ENCODE data around the gene GLP2R. TPM values are rescaled to one million over a fixed set of nuclear protein-coding genes. Genes with fewer than 3 reads are reported as not detected.

The GLP2R gene
- polyA plus RNA-seq, 4 donors, result 0.67 to 3.5 (median 3.2) TPM

DNA sequence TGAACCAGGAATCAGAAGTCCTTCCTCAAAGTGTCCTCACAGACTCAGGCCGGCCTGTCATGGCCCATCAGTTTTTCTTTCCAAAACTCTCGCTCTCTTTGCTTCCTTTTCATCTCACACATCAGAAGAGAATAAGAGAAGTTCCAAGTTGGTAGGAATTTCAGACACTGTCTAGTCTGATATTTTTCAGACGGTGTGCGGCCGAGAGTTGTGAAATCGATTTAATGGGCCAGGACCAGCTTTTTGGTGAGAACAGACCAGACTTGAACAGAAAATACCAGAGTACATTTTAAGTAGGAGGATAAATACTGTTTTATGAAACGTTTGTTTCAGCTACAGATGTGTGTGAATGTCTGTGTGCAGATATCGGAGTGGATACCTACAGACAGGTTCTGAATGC is 104.1 kb downstream of the GLP2R start:
- peaks cover 0 to 6% (median 2%) of the 10 kb centered on the region in 3 donors for H3K36me3 ChIP-seq (ENCODE audit: control insufficient read depth in 3 of 3, insufficient read depth in 2 of 3, low read depth in 1 of 3, low read length in 3 of 3)
- H3K9me3 ChIP-seq (ENCODE audit: control insufficient read depth in 2 of 2, insufficient read depth in 1 of 2, low read depth in 1 of 2, low read length in 1 of 2), result no peaks in the 10 kb centered on the region
- no peak overlapping the region for H3K4me3 ChIP-seq (ENCODE audit: low read depth in 1 of 3, low read length in 3 of 3)
- WGBS, 3 donors, result 80 to 87% (median 81%) methylated on average over 8 of the region's 8 CpGs
- H3K4me1 ChIP-seq (ENCODE audit: control insufficient read depth in 3 of 3, insufficient read depth in 2 of 3, low read depth in 1 of 3, low read length in 2 of 3), result no peaks in the 10 kb centered on the region
- no peak overlapping the region for H3K27ac ChIP-seq (ENCODE audit: low read depth in 1 of 3, low read length in 2 of 3)
- H3K27me3 ChIP-seq (ENCODE audit: control insufficient read depth in 3 of 3, insufficient read depth in 3 of 3, low read length in 3 of 3), result no peaks in the 10 kb centered on the region
- no peak for DNase-seq
- FAIRE-seq, result no peak

DNA sequence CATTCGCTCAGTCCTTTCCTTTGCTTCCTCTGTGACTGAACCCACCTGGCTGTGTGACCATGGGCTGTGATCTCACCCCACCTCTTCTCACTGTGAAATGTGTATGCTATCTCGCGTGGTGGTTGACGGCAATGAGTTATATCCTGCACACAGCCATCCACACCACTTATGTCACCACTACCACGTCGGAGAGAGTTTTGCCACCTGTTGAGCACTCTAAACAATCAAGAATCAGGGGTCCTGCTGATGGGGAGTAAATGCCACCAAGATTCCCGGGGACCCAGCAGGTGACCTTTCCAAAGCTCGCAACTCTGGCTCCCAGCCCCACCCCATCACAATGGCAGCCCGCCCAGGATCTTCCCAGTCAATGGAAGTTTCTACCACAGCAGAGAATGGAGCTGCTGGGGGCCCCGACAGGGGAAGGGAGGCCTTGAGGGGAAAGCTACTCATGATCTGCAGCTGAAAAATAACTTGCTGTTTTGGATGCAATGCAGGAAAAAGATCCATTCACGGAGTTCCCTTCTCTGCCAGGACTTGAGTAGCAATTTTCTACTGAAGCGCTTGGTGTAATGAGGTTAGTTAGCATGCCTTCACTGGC is 105.5 kb downstream of the GLP2R start:
- FAIRE-seq (no peak), DNase-seq (no peak)
- H3K9me3 ChIP-seq (ENCODE audit: control insufficient read depth in 2 of 2, insufficient read depth in 1 of 2, low read depth in 1 of 2, low read length in 1 of 2), result no peaks in the 10 kb centered on the region
- WGBS, 3 donors, result 76 to 82% (median 79%) methylated on average over 12 of the region's 12 CpGs
- H3K4me3 ChIP-seq (ENCODE audit: low read depth in 1 of 3, low read length in 3 of 3), result no peak overlapping the region
- no peaks in the 10 kb centered on the region for H3K27me3 ChIP-seq (ENCODE audit: control insufficient read depth in 3 of 3, insufficient read depth in 3 of 3, low read length in 3 of 3)
- no peak overlapping the region for H3K27ac ChIP-seq (ENCODE audit: low read depth in 1 of 3, low read length in 2 of 3)
- H3K36me3 ChIP-seq (ENCODE audit: control insufficient read depth in 3 of 3, insufficient read depth in 2 of 3, low read depth in 1 of 3, low read length in 3 of 3), result peaks cover 0 to 3% (median 2%) of the 10 kb centered on the region in 3 donors
- H3K4me1 ChIP-seq (ENCODE audit: control insufficient read depth in 3 of 3, insufficient read depth in 2 of 3, low read depth in 1 of 3, low read length in 2 of 3), result no peaks in the 10 kb centered on the region

DNA sequence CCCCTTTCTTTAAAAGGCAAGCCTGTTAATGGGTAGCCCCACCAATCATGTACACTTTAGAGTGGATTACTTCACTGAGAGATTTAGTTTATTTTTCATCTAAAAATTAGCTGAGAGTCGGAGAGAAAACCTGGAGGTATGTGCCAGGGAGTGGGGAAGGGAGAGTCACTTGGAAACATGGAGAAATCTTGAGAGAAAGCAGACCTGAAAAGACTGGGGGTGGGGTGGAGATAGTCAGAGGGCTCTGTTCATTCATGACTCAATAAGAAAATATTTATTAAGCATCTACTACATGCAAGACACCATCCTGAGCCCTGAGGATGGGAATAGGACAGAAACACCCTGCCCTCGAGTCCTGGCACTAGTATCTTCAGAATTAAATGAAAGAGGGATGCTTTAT is 106.8 kb downstream of the GLP2R start:
- FAIRE-seq, result no peak
- Histone ChIP-seq H3K36me3 (ENCODE audit: control insufficient read depth in 3 of 3, insufficient read depth in 2 of 3, low read depth in 1 of 3, low read length in 3 of 3) (peaks cover 0 to 3% (median 2%) of the 10 kb centered on the region in 3 donors), H3K27me3 (ENCODE audit: control insufficient read depth in 3 of 3, insufficient read depth in 3 of 3, low read length in 3 of 3) (no peaks in the 10 kb centered on the region), H3K4me1 (ENCODE audit: control insufficient read depth in 3 of 3, insufficient read depth in 2 of 3, low read depth in 1 of 3, low read length in 2 of 3) (no peaks in the 10 kb centered on the region), H3K4me3 (ENCODE audit: low read depth in 1 of 3, low read length in 3 of 3) (no peak overlapping the region), H3K27ac (ENCODE audit: low read depth in 1 of 3, low read length in 2 of 3) (no peak overlapping the region), H3K9me3 (ENCODE audit: control insufficient read depth in 2 of 2, insufficient read depth in 1 of 2, low read depth in 1 of 2, low read length in 1 of 2) (peaks cover 0 to under 1% of the 10 kb centered on the region in 2 donors)
- no peak for DNase-seq
- WGBS, 3 donors, result 48 to 69% (median 51%) methylated on average over 2 of the region's 2 CpGs

DNA sequence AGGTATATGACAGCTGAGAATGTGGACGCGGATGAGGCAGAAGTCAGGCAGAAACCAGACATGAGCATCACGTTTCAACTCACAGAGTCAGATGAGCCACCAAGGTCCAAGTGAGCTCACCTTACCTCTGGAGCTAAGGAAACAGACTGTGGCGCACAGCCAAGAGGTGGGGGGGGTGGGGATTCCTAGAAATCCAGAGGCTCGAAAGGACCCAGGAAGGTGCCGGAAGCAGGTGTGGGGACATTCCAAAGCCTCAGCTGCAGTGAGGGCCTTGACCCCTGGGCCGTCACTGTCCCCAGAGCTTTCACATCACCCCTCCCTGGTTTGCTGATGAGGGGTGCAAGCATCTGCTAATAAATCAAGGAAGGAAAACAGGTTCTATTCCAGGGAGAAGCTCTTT is 108.6 kb downstream of the GLP2R start:
- Histone ChIP-seq H3K36me3 (ENCODE audit: control insufficient read depth in 3 of 3, insufficient read depth in 2 of 3, low read depth in 1 of 3, low read length in 3 of 3) (peaks cover 0 to 3% (median 2%) of the 10 kb centered on the region in 3 donors), H3K4me3 (ENCODE audit: low read depth in 1 of 3, low read length in 3 of 3) (no peak overlapping the region), H3K9me3 (ENCODE audit: control insufficient read depth in 2 of 2, insufficient read depth in 1 of 2, low read depth in 1 of 2, low read length in 1 of 2) (peaks cover 0 to 12% of the 10 kb centered on the region in 2 donors), H3K27me3 (ENCODE audit: control insufficient read depth in 3 of 3, insufficient read depth in 3 of 3, low read length in 3 of 3) (no peaks in the 10 kb centered on the region), H3K4me1 (ENCODE audit: control insufficient read depth in 3 of 3, insufficient read depth in 2 of 3, low read depth in 1 of 3, low read length in 2 of 3) (no peaks in the 10 kb centered on the region), H3K27ac (ENCODE audit: low read depth in 1 of 3, low read length in 2 of 3) (no peak overlapping the region)
- no peak for DNase-seq
- WGBS, 3 donors, result 75 to 84% (median 76%) methylated on average over 7 of the region's 7 CpGs
- FAIRE-seq, result no peak

DNA sequence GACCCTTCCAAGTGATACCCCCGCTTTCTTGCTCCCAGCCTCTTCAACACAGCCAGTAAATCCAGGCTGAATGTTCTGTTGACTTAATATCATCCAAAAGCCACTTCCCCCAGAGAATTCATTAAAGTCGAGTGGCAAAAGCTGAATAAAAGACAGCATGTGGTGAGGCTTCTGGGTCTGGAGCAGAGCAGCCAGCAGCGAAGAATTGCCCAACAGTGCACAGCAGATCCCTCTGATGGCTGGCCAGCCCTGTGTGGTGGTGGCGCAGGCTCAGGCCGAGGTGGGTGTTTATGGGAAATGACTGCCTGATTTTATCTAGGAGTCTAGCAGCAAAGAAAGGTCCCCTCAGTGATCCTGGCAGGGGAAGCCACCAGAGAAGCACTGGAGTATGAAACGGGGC is 109.7 kb downstream of the GLP2R start:
- no peak overlapping the region for H3K4me3 ChIP-seq (ENCODE audit: low read depth in 1 of 3, low read length in 3 of 3)
- H3K4me1 ChIP-seq (ENCODE audit: control insufficient read depth in 3 of 3, insufficient read depth in 2 of 3, low read depth in 1 of 3, low read length in 2 of 3), result no peaks in the 10 kb centered on the region
- WGBS, 3 donors, result 74 to 82% (median 79%) methylated on average over 6 of the region's 6 CpGs
- no peak for DNase-seq
- H3K36me3 ChIP-seq (ENCODE audit: control insufficient read depth in 3 of 3, insufficient read depth in 2 of 3, low read depth in 1 of 3, low read length in 3 of 3), result peaks cover 0 to 7% (median 2%) of the 10 kb centered on the region in 3 donors
- no peak for FAIRE-seq
- no peaks in the 10 kb centered on the region for H3K27me3 ChIP-seq (ENCODE audit: control insufficient read depth in 3 of 3, insufficient read depth in 3 of 3, low read length in 3 of 3)
- H3K27ac ChIP-seq (ENCODE audit: low read depth in 1 of 3, low read length in 2 of 3), result no peak overlapping the region
- H3K9me3 ChIP-seq (ENCODE audit: control insufficient read depth in 2 of 2, insufficient read depth in 1 of 2, low read depth in 1 of 2, low read length in 1 of 2), result peaks cover 0 to 12% of the 10 kb centered on the region in 2 donors

DNA sequence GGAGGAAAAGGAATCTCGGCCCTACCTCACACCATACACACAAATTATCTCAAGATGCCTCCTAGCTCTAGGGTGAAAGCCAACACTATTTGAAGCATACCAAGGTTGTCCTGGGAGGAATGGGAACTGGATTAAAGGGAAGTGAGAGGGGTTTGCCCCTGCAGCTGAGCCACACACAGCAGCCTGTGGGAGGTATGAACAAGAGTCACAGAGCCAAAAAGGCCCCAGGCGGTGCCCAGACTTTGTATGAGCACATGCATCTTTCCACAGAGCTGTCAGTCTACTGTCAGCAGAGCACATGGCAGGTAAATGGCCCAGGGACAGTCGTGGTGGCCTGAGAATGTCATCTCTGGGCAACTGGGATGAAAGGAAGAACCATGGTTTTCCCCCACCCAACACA is 110.4 kb downstream of the GLP2R start:
- no peaks in the 10 kb centered on the region for H3K4me1 ChIP-seq (ENCODE audit: control insufficient read depth in 3 of 3, insufficient read depth in 2 of 3, low read depth in 1 of 3, low read length in 2 of 3)
- DNase-seq (no peak), FAIRE-seq (no peak)
- no peaks in the 10 kb centered on the region for H3K27me3 ChIP-seq (ENCODE audit: control insufficient read depth in 3 of 3, insufficient read depth in 3 of 3, low read length in 3 of 3)
- H3K36me3 ChIP-seq (ENCODE audit: control insufficient read depth in 3 of 3, insufficient read depth in 2 of 3, low read depth in 1 of 3, low read length in 3 of 3), result peaks cover 0 to 10% (median 0%) of the 10 kb centered on the region in 3 donors
- H3K4me3 ChIP-seq (ENCODE audit: low read depth in 1 of 3, low read length in 3 of 3), result no peak overlapping the region
- H3K27ac ChIP-seq (ENCODE audit: low read depth in 1 of 3, low read length in 2 of 3), result no peak overlapping the region
- peaks cover 0 to 12% of the 10 kb centered on the region in 2 donors for H3K9me3 ChIP-seq (ENCODE audit: control insufficient read depth in 2 of 2, insufficient read depth in 1 of 2, low read depth in 1 of 2, low read length in 1 of 2)
- 60 to 82% (median 64%) methylated on average over 3 of the region's 3 CpGs for WGBS, 3 donors

DNA sequence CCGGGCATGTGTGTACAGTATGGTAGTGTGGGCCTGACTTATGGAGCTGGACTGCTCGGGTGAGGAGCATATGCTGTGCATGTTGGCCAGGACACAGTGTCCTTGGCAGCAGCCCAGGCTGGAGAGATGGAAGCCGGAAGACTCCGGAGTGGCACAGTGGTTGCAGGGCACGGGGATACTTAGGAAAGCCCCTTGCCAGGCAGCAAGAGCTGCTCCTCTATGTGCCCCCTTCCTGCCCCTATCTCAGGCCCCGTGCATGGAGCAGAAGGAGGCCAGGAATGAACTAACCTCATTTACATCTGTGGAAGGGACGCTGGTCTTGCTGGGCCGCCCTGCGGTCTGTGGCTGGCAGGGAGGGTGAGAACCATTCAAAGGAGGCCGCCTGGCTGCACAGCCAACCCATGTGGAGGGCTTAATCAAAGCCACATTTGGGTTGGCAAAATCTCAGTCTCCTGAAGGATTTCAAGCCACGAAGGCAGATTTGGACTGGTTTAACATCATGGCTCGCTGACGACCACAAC is 111.6 kb downstream of the GLP2R start:
- 75 to 86% (median 79%) methylated on average over 13 of the region's 13 CpGs for WGBS, 3 donors
- DNase-seq, result no peak
- no peak for FAIRE-seq

DNA sequence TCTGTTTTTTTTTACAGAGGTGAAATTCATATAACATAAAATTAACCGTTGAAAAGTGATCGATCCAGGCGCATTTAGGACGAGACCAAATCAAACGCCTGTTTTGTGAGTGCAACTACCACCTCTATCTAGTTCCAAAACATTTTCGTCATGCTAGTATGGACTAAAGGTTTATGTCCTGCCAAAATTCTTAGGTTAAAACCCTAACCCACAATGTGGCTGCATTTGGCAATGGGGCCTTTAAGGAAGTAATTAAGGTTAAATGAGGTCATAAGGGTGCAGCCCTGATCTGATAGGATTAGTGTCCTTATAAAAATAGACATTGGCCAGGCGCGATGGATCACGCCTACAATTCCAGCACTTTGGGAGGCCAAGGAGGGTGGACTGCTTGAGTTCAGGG is 112.2 kb downstream of the GLP2R start:
- Histone ChIP-seq H3K4me3 (ENCODE audit: low read depth in 1 of 3, low read length in 3 of 3) (no peak overlapping the region), H3K27me3 (ENCODE audit: control insufficient read depth in 3 of 3, insufficient read depth in 3 of 3, low read length in 3 of 3) (no peaks in the 10 kb centered on the region), H3K9me3 (ENCODE audit: control insufficient read depth in 2 of 2, insufficient read depth in 1 of 2, low read depth in 1 of 2, low read length in 1 of 2) (peaks cover 0 to 12% of the 10 kb centered on the region in 2 donors), H3K4me1 (ENCODE audit: control insufficient read depth in 3 of 3, insufficient read depth in 2 of 3, low read depth in 1 of 3, low read length in 2 of 3) (no peaks in the 10 kb centered on the region), H3K27ac (ENCODE audit: low read depth in 1 of 3, low read length in 2 of 3) (no peak overlapping the region), H3K36me3 (ENCODE audit: control insufficient read depth in 3 of 3, insufficient read depth in 2 of 3, low read depth in 1 of 3, low read length in 3 of 3) (peaks cover 0 to 12% (median 0%) of the 10 kb centered on the region in 3 donors)
- no peak for DNase-seq
- no peak for FAIRE-seq
- WGBS, 3 donors, result 87 to 97% (median 94%) methylated on average over 9 of the region's 9 CpGs

More for the DNA sequence above, 111.6 kb downstream of the GLP2R start:
- Histone ChIP-seq H3K27me3 (ENCODE audit: control insufficient read depth in 3 of 3, insufficient read depth in 3 of 3, low read length in 3 of 3) (no peaks in the 10 kb centered on the region), H3K4me3 (ENCODE audit: low read depth in 1 of 3, low read length in 3 of 3) (no peak overlapping the region), H3K4me1 (ENCODE audit: control insufficient read depth in 3 of 3, insufficient read depth in 2 of 3, low read depth in 1 of 3, low read length in 2 of 3) (no peaks in the 10 kb centered on the region), H3K9me3 (ENCODE audit: control insufficient read depth in 2 of 2, insufficient read depth in 1 of 2, low read depth in 1 of 2, low read length in 1 of 2) (peaks cover 0 to 12% of the 10 kb centered on the region in 2 donors), H3K36me3 (ENCODE audit: control insufficient read depth in 3 of 3, insufficient read depth in 2 of 3, low read depth in 1 of 3, low read length in 3 of 3) (peaks cover 0 to 12% (median 0%) of the 10 kb centered on the region in 3 donors), H3K27ac (ENCODE audit: low read depth in 1 of 3, low read length in 2 of 3) (no peak overlapping the region)

DNA sequence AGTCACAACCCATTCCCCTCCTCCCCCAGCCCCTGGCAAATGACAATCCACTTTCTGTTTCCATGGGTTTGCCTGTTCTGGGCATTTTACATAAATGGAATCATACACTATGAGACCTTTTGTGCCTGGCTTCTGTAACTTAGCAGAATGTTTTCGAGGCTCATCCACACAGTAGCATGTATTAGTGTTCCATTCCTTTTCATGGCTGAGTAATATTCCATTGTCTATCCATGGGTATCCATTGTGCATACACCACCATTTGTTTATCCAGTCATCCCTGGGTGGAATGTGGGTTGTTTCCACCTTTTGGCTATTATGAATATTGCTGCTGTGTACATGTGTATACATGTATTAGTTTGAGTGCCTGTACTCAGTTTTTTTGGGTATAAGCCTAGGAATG is 113.0 kb downstream of the GLP2R start:
- no peak overlapping the region for H3K27ac ChIP-seq (ENCODE audit: low read depth in 1 of 3, low read length in 2 of 3)
- no peaks in the 10 kb centered on the region for H3K4me1 ChIP-seq (ENCODE audit: control insufficient read depth in 3 of 3, insufficient read depth in 2 of 3, low read depth in 1 of 3, low read length in 2 of 3)
- no peaks in the 10 kb centered on the region for H3K27me3 ChIP-seq (ENCODE audit: control insufficient read depth in 3 of 3, insufficient read depth in 3 of 3, low read length in 3 of 3)
- peaks cover 0 to 12% of the 10 kb centered on the region in 2 donors for H3K9me3 ChIP-seq (ENCODE audit: control insufficient read depth in 2 of 2, insufficient read depth in 1 of 2, low read depth in 1 of 2, low read length in 1 of 2)
- no peak overlapping the region for H3K4me3 ChIP-seq (ENCODE audit: low read depth in 1 of 3, low read length in 3 of 3)
- peaks cover 0 to 14% (median 0%) of the 10 kb centered on the region in 3 donors for H3K36me3 ChIP-seq (ENCODE audit: control insufficient read depth in 3 of 3, insufficient read depth in 2 of 3, low read depth in 1 of 3, low read length in 3 of 3)
- no peak for FAIRE-seq
- WGBS, 3 donors, result 52 to 79% (median 57%) methylated on average over 1 of the region's 1 CpG
- no peak for DNase-seq
